ELF-1 (cell line): ENCODE data around the gene CALML3.
"Not testable (repeated sequence)": the region's sequence is repeated elsewhere in the genome, so short reads cannot be mapped to it uniquely, and the experiment has no call there.

ENCODE experiments used
- DNase-seq: peaks from one replicate; pipeline ENCODE4 v3.0.0-alpha.2; 2016; ENCODE audit warnings: low read depth, low spot score

The CALML3 gene

DNA sequence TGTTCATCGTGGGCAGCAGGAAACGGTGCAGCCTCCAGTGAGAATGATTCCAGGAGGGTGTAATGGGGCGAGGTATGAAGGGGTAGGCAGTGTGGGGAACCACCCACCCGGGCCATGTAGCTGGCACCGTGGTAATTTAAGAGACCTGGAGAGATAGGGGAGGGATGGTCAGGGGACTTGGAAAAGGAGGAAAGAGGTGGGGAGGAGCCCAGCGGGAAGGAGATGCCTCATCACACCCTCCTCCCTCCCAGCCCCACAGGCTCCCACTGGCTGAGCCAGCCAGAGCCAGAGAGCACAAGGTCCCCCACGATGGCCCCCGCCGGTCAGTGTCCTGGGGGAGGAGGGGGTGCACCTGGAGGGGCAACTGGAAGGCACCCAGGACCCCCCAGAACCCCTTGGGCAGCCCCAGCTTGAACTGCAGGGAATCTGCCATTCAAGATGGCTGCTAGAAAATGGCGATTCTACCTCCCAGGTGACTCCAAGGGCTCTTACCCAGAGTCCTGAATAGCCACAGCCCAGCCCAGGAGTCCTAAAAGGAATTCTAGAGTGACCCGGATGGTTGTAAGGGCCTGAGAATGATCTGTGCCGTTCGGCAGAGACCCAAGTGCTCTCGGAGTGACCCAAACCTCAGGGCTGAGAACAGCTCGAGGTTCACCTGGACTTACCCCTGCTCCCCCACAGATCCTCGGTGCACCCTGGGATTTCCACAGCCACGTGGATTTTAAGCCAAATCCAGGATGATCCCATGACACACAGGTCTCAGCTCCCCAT is 28.8 kb downstream of the CALML3 start:
- no peak for DNase-seq

DNA sequence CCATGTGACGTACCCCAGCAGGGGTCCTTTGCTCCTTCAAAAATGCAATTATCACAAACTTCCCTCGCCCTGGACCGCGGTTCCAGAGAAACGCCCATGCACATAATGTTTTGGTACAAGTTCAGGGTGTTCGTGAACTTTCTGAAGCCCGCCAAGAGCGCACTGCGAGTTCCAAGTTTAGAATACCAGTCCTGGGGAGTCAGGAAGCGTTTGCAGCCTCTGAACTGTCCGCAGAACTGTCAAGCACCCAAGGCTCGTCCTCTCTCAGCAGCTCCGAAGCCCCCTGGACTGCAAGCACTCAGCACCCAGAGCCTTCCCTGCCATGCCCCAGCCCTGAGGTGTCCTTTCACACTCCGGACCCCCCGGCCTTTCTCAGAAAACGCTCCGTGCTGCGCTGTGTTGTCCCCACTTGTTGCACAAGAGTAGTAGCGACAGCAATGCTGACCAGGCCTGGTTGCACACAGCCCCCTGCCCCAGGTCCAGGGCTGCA is 30.3 kb downstream of the CALML3 start:
- no peak for DNase-seq

DNA sequence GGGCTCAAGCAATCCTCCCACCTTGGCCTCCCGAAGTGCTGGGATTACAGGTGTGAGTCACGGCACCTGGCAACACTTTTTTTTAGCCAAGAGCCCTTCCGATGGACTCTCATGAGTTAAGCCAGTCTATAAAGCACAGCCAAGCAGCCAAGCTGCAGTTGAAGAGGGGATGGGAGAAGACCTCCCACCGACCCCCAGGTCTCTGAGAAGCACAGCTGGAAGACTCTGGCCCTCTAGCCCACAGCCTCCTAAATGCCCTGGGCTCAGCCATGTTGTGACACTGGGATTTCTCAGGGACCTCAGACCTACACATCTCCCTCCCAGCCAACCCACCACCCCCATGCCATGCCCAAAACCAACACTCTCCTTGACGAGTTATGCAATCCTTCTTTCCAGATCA is 31.1 kb downstream of the CALML3 start:
- no peak for DNase-seq

DNA sequence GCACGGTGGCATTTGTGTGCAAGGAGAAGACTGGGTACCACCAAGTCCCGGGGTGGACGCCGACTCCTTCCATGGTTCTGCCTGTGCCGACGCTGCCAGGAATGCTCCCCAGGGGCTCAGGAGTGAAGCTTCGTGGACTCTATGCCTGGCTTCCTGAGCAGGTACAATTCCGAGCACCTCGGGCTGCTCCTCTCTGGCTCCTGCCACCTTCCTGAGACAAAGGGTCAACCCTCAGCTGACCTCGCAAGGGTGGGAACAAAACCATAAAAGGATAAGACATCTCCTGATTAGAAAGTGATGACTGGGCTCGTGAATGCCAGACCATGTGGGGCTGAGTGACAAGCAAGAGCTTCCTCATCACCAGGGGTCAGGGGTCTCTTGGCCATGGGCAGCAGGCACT is 31.8 kb downstream of the CALML3 start:
- peak; percentile 62 for DNase-seq

DNA sequence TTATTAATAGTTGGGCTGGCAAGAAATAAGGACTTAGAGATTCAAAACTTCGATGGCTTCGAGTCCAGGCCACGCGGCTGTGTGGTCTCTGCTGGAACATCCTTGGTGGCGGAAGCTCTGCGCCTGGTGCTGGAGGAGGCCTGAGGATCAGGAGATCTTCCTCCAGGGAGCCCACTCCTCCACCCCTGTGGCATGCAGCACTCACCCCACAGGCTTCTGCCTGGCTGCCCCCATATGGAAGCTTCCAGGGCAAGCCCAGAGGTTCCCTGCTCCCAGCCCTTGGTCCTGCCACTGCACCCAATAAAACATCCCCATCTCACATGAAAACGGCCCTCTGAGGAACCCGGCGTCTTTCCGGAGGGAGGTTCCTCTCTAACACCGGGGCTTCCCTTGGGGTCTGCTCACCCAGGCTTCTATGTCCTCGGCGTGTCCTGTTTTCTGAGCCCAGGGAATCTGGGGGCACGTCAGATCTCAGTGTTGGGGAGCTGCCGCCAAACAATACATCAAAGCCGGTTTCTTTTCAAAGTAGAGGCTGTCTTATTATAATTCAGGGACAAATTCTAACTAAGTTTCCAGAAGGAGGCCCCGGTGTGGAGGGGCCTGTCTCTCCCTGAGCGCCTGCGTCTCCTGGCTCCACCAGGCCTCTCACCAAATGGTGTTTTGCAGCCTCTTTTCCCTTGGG is 32.4 kb downstream of the CALML3 start:
- no peak for DNase-seq

DNA sequence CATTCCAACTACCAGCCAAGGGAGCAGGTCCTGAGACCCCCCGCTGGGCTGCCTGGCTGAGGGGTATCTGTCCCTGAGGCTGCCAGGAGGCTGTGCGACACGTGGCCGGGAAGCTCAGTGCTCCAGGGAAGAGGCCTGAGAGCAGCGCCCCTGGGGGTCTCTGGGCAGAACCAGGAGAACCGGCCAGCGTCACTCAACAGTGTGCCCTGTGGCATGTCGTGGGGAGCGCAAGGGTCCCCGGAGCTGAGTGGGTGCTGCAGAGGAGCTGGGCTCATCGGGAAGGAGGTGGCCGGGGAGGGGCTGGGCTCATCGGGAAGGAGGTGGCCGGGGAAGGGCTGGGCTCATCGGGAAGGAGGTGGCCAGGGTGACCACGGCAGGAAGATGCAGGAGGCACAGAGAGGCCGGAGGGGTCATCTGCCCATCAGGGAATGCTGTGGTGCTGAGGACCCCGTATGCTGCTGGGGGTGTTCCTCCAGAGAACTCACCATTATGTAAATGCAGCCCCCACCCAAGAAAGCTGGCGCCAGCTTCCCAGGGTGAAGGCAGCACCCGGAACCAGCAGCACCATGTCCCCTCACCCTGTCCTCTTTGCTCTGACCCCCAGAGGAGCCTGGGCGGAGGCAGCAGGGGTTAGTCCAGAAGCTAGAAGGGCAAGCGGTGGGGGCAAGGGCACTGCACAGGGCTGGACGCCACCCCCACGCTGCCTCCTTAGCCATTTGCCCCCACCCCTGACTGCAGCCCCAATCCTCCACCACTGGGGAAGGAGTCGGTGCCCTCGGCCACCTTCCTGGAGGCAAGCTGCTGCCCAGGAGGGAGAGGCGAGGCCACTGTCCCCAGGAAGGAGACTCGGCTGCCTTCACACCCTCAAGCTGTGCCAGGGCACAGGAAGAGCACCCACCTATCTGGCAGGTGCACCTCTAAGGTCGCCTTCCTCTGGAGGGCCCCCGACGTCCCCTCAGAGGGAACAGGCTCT is 33.3 kb downstream of the CALML3 start:
- peak; percentile 63 for DNase-seq

DNA sequence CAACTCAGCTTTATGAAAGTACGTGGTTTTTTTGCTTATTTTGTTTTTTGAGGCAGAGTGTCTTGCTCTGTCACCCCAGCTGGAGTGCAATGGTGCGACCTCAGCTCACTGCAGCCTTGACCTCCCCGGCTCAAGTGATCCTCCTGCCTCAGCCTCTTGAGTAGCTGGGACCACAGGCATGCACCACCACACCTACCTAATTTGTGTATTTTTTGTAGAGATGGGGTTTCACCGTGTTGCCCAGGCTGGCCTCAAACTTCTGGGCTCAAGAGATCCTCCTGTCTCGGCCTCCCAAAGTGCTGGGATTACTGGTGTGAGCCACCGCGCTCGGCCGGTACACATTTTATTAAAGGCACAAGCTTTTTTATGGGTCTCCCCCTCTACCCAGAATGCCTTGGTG is 34.3 kb downstream of the CALML3 start:
- DNase-seq, result not testable (repeated sequence)

DNA sequence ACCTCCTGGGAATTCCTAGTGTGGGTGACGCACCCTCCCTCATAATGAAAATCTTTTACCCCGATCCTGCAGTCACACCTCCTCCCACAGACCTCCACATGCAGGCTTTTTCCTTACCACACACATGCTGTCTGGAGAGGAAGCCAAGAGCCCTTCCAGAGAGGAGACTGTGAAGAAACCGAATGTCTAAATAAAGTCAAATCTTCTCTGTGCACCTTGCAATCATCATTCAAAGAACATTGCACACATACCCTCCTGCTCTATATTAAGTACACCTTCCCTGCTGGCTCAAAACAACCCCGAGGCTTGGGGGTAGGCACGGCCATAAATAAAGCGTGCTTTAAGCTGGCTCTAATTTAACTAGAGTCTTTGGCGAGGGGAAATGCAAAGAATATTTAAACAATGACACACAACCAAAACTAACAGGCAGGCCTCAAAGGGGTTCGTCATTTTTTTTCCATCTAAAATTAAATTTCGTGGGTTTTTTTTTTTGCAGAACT is 34.9 kb downstream of the CALML3 start:
- no peak for DNase-seq

DNA sequence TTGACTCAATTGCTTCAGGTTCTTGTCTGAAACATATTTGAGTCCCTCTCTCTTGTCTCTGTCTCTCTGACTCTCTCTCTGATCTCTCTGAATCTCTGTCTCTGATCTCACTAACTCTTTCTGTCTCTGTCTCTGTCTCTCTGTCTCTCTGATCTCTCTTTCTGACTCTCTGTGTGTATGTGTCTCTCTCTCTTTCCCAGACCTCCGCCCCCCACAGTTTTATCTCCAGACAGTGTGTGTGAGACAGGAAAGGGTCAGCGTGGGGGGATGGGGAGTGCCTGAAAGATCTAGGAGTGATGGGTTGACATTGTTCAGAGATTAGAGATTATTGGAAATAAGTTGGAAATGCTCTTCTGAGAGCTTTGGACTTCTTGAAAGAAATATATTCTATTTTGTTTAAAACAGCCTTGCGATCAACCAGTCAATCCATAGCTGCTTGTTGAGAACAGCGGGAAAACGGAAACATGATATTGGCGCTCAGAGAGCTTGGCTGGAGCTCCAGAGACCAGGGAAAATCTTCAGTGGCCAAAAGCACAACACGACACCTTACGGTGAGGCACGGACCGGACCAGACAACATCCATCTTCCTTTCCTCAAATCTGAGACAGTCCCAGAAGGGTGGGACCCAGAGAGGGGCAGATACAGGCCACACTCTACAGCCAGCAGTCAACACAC is 35.5 kb downstream of the CALML3 start:
- DNase-seq, result no peak

DNA sequence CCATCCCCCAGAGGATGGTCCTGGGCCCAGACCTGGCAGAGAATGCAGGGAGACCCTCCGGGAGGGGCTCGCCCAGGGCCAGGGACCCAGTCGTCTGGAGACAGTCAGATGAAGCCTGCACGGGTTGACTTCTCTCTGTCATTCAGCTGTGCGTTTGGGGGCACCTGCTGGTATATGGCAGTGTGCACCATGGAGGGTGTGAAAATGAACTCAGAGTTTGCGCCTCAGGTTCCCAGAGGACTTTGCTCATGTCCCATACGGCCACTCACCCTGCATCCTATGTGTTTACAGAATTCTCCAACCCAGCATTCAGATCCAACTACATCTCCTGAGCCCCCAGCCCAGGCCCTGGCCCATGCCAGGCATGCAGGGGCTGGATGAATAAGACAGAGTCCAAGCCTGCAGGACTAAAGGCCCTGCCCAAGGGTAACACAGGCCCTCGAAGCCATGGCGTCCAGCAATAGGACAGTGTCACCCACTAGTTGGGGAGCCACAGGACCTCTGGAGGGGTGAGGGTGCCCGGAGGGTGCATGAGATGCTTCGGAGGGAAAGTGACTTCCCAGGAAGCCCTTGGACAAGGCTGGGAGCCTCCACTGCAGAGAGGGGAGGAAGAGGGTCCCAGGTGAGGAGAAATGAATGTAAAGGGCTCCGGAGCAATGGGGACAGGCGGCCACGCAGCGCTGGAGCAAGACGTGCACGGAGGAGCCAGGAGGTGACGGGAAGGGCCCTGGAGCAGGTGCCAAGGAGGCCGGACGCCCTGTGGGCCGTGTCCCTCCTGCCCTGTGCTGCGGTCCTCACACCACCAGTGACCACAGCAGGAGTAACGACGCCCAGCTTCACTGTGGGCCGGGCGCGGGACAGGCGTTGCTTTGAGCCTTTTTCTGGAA is 36.3 kb downstream of the CALML3 start:
- no peak for DNase-seq

DNA sequence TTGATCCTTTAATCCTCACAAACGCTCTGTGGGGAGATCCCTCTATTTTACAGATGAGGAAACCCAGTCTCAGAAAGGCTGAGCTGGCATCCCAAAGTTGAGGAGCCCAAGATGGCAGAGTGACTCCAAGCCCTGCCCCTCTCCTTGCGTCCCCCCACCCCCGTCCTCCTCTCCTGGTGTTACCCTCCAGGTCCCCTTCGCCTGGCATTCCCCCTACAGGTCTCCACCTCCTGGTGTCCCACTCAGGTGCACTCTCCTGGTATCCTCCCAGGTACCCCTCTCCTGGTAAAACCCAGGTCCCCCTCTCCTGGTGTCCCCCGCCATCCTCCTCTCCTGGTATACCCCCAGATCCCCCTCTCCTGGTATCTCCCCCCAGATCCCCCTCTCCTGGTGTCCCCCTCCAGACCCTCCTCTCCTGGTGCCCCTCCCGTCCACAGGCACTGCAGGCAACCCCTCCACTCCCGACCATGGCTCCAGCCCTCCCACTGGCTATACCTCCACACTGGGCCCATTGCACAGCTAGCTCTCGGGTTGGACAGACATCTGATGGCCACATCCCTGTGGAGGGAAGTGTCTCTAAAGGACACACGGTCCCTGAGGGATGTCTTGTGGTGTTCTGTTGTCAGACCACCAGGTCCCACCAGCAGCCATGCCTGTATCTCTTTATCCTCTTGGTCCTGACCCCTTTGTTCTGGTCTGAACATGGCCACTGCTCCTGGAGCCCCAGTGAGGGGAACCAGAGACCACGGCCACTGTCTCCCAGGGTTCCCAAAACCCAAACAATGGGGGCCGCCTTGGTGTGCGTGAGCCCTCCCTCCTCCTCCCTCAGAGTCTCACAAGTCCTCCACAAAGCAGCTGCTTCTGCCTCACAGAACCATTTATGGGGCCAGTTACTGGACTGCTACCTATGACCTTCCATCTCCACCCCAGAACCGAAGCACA is 37.2 kb downstream of the CALML3 start:
- no peak for DNase-seq

DNA sequence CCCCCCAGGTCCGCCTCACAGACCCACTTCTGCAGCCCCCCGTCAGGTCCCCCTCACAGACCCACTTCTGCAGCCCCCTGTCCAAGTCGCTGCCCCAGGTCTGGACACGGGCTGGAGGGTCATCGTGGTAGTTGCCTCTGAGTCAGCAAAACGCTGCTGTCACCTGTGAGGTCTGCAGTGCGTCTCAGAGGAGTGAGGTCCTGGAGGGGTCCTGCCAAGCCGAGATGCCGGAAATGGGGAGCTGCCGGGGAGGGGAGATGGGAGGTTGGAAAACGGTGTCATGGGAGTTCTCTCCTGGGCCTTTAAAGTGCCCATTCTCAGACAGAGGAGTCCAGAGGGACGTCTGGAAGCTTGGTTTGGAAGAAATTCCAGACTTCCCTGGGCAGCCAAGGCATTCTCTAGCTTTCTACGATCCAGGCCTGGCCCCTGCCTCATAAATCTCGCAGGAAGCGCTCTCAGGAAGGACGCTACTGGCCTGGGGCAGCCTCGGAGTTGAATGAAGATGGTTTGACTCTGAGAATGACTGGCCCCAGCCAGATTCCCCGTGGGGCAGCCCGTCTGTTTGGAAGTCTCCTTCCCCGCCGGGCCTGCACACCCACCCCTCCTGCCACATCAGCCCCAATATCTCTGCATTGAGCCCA is 38.7 kb downstream of the CALML3 start:
- peak; percentile 83 for DNase-seq

DNA sequence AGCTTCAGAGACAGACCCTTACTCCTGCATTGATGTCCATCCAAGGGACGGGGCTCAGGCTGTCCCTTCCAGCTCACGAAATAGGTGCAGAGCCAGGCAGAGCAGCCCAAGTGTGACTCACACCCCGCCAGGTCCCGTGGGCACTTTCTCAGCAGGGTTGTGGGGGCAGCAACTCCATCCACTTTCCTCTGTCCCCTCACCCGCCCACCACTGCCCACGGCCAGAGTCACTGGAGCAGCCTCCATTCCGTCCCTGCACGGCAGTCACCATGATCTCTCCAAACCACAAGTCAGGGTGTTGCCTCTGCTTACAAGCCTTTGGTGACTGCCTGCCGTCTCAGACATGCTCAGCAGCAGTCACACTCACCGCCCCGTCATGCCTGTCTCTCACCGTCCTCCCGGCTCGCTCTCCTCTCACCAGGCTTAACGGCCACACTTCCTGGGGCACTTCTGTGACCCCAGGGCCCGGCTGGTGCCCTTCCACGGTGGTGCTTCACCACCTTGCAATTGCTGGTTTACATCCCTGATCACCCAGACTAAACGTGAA is 39.3 kb downstream of the CALML3 start:
- no peak for DNase-seq

DNA sequence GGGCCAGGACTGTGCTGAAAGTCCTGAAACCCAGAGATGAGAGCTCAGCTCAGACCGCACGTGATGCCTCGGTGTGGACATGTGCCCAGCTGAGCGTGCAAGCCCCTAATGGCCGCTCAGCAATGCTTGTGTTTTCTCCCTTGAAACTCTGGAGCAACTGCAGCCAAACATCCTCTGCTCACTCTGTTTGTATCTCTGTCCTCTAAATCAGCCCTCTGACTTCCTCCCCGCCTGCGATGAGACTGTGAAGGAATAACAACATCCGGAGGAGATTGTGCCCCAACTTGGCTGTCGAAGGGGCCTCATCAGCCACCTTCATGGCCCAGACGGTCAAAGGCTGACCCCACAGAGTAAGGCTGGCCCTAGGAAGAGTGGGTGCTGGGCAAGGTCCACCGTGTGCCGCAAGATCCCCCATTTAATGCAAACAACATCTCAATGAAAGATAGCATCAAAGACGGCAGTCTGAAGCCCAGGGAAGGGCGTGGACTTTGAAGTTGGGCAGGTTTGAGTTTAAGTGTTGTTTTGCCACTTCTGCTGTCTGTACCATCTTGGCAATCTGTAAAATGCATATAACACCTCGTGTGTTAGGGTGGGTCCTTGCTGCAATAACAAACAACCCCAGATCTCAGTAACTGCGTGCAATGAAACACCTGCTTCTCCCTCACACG is 39.9 kb downstream of the CALML3 start:
- no peak for DNase-seq

DNA sequence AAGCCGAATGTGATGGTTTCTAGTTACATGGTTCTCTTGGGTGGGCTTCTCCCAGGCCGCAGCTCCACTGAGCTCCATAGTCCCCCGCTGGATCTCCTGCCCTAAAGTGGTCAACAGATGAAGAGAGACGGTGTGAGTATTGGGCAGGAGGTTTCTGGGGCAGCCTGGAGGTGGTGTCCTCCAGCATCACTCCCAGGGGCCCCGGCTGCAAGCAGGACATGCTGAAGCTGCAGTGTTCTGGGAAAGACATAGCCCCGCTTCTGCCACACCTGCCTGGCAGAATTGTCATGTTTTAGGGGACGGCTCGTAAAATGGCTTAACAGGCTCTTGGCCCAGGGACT is 40.4 kb downstream of the CALML3 start:
- no peak for DNase-seq

DNA sequence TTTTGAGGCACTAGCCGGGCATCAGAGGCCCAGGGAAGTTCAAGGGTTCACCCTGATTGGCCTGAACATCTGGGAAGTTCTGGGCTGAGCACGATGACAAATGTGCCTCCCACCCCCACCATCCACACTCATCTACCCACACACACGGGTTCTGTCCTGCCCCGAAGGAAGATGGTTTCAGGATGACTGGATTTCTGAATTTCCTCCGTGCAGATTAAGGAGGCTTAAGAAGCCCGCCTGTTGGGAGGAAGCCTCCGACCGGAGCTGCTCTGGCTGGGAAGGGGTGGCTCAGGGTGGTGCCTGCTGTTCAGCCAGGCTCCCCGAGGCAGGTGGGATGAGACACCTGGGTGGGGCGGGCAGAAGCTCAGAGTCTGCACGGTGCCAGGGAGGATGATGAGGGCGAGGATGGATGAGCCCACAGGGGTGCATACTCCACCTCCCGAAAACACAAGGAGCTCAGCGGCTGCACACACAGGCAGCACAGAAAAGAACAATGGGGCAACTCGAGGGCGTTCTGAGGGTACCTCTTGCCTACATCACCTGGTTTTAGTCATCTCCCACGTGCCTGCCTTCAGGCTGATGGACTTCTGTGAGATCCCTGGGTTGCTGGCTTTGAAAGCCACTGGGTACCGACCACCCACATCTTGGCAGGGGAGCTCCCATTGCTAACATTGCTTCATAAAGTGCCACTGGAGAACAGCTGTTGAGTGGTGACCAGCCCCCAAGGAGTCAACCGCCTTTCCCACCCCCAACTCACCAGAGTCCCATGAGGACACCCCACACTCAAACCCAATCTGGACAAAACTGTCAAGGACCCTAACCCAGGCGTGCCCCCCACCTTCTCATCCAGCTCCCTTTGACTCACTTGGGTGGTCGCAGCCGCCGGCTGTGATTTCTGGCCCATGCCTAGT is 41.2 kb downstream of the CALML3 start:
- DNase-seq, result peak; percentile 51

DNA sequence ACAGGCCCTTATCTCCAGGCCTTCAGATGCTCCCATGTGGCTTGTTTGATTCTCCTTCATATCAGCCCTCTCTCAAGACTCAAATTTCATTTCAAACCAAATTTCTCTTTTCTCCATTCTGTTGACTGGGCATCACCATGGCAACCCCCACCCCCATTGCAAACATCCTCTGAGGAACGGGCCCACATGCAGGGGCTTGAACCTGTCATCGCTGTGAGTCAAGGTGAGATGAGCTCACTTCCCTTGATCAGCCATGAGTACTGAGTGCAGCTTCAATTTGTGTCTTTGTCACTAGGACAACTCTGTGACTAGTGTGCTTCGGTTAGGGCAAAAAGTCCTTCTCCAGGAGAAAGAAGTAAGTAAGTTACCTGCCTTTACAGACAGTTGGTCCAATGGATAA is 41.9 kb downstream of the CALML3 start:
- no peak for DNase-seq
